Endodermal cell (in vitro differentiated cells): Measurements from ENCODE around the gene CCND2. TPM values are rescaled to one million over a fixed set of nuclear protein-coding genes. Genes with fewer than 3 reads are reported as not detected.

ENCODE experiments used
- DNase-seq: peaks from one replicate; pipeline ENCODE4 v3.0.0-alpha.2; 2017
- H3K27ac ChIP-seq: 2 replicates; pipeline ENCODE4 v1.5.1; 2013; ENCODE audit warnings: mild to moderate bottlenecking, low read depth, low read length, moderate library complexity
- H3K27me3 ChIP-seq: 2 replicates; pipeline ENCODE4 v1.6.1; 2013; ENCODE audit warnings: mild to moderate bottlenecking, low read length, moderate library complexity; ENCODE audit not compliant: insufficient read depth, control insufficient read depth, poor library complexity, severe bottlenecking
- H3K36me3 ChIP-seq: 2 replicates; pipeline ENCODE4 v1.7.0; 2013; ENCODE audit warnings: mild to moderate bottlenecking, low read length, moderate library complexity; ENCODE audit not compliant: control insufficient read depth, insufficient read depth
- H3K4me1 ChIP-seq: one replicate; pipeline ENCODE4 v1.7.0; 2013; ENCODE audit warnings: low read length; ENCODE audit not compliant: control insufficient read depth, insufficient read depth
- H3K4me3 ChIP-seq: 2 replicates; pipeline ENCODE4 v1.5.1; 2013; ENCODE audit warnings: mild to moderate bottlenecking, low read length, moderate library complexity
- H3K9ac ChIP-seq: 2 replicates; pipeline ENCODE4 v1.6.1; 2013; ENCODE audit warnings: mild to moderate bottlenecking, low read length, moderate library complexity; ENCODE audit not compliant: poor library complexity, severe bottlenecking; ENCODE audit errors: extremely low read depth
- H3K9me3 ChIP-seq: 2 replicates; pipeline ENCODE4 v1.6.1; 2013; ENCODE audit warnings: mild to moderate bottlenecking, low read length, moderate library complexity; ENCODE audit not compliant: control insufficient read depth
- H3K27ac Mint-ChIP-seq: 2 replicates; pipeline ENCODE4 v1.8.0; 2020; ENCODE audit warnings: mixed read lengths
- H3K27me3 Mint-ChIP-seq: 2 replicates; pipeline ENCODE4 v1.8.0; 2021; ENCODE audit warnings: mild to moderate bottlenecking, mixed read lengths; ENCODE audit not compliant: insufficient read depth
- H3K36me3 Mint-ChIP-seq: 2 replicates; pipeline ENCODE4 v1.8.0; 2020; ENCODE audit warnings: low read depth, mixed read lengths
- H3K4me1 Mint-ChIP-seq: 2 replicates; pipeline ENCODE4 v1.8.0; 2020; ENCODE audit warnings: mixed read lengths
- H3K4me3 Mint-ChIP-seq: 2 replicates; pipeline ENCODE4 v1.8.0; 2020; ENCODE audit warnings: mild to moderate bottlenecking, moderate library complexity, mixed read lengths
- H3K9me3 Mint-ChIP-seq: 2 replicates; pipeline ENCODE4 v1.8.0; 2020; ENCODE audit warnings: mild to moderate bottlenecking, mixed read lengths
- WGBS, 2 experiments: methylation state at CpG; one replicate each; pipeline versions ENCODE4 v1.1.5 to v1.1.7; 2013; ENCODE audit warnings: missing lambda C conversion rate in 2 of 2, mixed read lengths in 1 of 2; ENCODE audit not compliant: insufficient coverage in 1 of 2, insufficient read length in 1 of 2; 5-methylcytosine and 5-hydroxymethylcytosine counted together
- total RNA-seq, 2 donors: library from RNA; stranded (reverse); fragmentation: NEBNext Ultra II Directional in 1 of 2; extraction: Animal tissue kit (Norgen Biotek cat#: 25700) in 1 of 2; gene quantifications; 2 replicates in 1 of 2; 3 replicates in 1 of 2; pipeline ENCODE4 v1.2.1, GENCODE V29; 2021
- TF ChIP-seq, protein P1 (sequence below): fragments of 200-600 bp; sonication (generic); conservative IDR thresholded peaks from 2 replicates; pipeline ENCODE4 v1.5.0; 2021; ENCODE audit warnings: antibody characterized with exemption, mild to moderate bottlenecking

The CCND2 gene
- total RNA-seq, 2 donors from 2014 or later, result 286 to 362 TPM

DNA sequence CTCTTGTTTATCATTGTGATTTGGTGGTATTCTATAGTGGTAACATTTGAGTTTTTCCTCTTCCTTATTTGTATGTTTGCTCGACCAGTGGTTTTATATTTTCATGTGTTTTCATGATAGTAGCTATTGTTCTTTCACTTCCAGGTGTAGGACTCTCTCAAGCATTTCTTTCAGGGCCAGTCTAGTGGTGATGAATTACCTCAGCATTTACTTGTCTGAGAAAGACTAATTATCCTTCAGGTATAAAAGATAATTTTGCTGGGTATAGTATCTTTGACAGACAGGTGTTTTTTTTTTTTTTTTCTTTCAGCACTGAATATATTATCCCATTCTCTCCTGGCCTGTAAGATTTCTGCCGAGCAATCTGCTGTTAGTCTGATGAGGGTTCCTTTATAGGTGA is 35.0 kb upstream of the CCND2 start:
- no peak for DNase-seq
- TF ChIP-seq, protein P1, sequence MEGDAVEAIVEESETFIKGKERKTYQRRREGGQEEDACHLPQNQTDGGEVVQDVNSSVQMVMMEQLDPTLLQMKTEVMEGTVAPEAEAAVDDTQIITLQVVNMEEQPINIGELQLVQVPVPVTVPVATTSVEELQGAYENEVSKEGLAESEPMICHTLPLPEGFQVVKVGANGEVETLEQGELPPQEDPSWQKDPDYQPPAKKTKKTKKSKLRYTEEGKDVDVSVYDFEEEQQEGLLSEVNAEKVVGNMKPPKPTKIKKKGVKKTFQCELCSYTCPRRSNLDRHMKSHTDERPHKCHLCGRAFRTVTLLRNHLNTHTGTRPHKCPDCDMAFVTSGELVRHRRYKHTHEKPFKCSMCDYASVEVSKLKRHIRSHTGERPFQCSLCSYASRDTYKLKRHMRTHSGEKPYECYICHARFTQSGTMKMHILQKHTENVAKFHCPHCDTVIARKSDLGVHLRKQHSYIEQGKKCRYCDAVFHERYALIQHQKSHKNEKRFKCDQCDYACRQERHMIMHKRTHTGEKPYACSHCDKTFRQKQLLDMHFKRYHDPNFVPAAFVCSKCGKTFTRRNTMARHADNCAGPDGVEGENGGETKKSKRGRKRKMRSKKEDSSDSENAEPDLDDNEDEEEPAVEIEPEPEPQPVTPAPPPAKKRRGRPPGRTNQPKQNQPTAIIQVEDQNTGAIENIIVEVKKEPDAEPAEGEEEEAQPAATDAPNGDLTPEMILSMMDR, result no peak
- H3K36me3 ChIP-seq, result no peaks in the 10 kb centered on the region
- no peaks in the 10 kb centered on the region for H3K4me1 ChIP-seq
- H3K9me3 ChIP-seq, result peaks cover 9% of the 10 kb centered on the region
- Mint-ChIP-seq H3K27ac (no peak overlapping the region), H3K27me3 (peaks cover 8% of the 10 kb centered on the region), H3K36me3 (peaks cover 8% of the 10 kb centered on the region), H3K4me3 (no peak overlapping the region), H3K9me3 (peaks cover 26% of the 10 kb centered on the region), H3K4me1 (peaks cover 6% of the 10 kb centered on the region)
- H3K27me3 ChIP-seq, result peaks cover 3% of the 10 kb centered on the region
- no peak overlapping the region for H3K27ac ChIP-seq
- WGBS, 2 experiments, result 82% methylated on average over 1 of the region's 2 CpGs; no CpG with 5 or more reads in 1 of the 2 experiments
- H3K4me3 ChIP-seq, result no peak overlapping the region
- H3K9ac ChIP-seq, result no peak overlapping the region

GRCh38 chr12:4239746-4240145 is 33.8 kb upstream of the CCND2 start:
- H3K9me3 Mint-ChIP-seq, result peaks cover 26% of the 10 kb centered on the region
- H3K4me3 ChIP-seq, result no peak overlapping the region
- no peaks in the 10 kb centered on the region for H3K36me3 ChIP-seq
- TF ChIP-seq, protein P1, result no peak
- peaks cover 11% of the 10 kb centered on the region for H3K36me3 Mint-ChIP-seq
- no peak for DNase-seq
- H3K27ac ChIP-seq, result no peak overlapping the region
- WGBS, 2 experiments, result 94 to 97% methylated on average over 3 to 4 of the region's 4 CpGs
- H3K27ac Mint-ChIP-seq, result no peak overlapping the region
- H3K9ac ChIP-seq, result no peak overlapping the region
- no peaks in the 10 kb centered on the region for H3K4me1 ChIP-seq
- H3K27me3 Mint-ChIP-seq, result peaks cover 12% of the 10 kb centered on the region
- peaks cover 9% of the 10 kb centered on the region for H3K9me3 ChIP-seq
- no peaks in the 10 kb centered on the region for H3K27me3 ChIP-seq
- H3K4me3 Mint-ChIP-seq, result no peak overlapping the region
- peaks cover 6% of the 10 kb centered on the region for H3K4me1 Mint-ChIP-seq

GRCh38 chr12:4240161-4240783 is 33.3 kb upstream of the CCND2 start:
- Mint-ChIP-seq H3K27me3 (peaks cover 12% of the 10 kb centered on the region), H3K4me3 (no peak overlapping the region), H3K9me3 (peaks cover 26% of the 10 kb centered on the region), H3K4me1 (peaks cover 6% of the 10 kb centered on the region), H3K36me3 (peaks cover 11% of the 10 kb centered on the region), H3K27ac (no peak overlapping the region)
- Histone ChIP-seq H3K36me3 (no peaks in the 10 kb centered on the region), H3K4me1 (no peaks in the 10 kb centered on the region), H3K4me3 (no peak overlapping the region), H3K9me3 (peaks cover 9% of the 10 kb centered on the region), H3K27me3 (no peaks in the 10 kb centered on the region), H3K9ac (no peak overlapping the region), H3K27ac (no peak overlapping the region)
- DNase-seq, result no peak
- TF ChIP-seq, protein P1, result no peak
- WGBS, 2 experiments, result 93 to 96% methylated on average over 5 of the region's 5 CpGs
